UCSD-AML1 (cell line): ENCODE results near the gene PRC1.
"Not testable (repeated sequence)": the region's sequence is repeated elsewhere in the genome, so short reads cannot be mapped to it uniquely, and the experiment has no call there.

Experiments used
- DNase-seq: peaks from one replicate; lab custom pipeline; 2025; ENCODE audit not compliant: unreplicated experiment; lab: John Stamatoyannopoulos, UW

Gene PRC1

GRCh38 chr15:90934949-90935751, 59.2 kb downstream of the PRC1 start, which contains the start of gene UNC45A:
TSS of gene UNC45A (plus strand) at chr15:90935285. CDS start at chr15:90935325, 40 bp downstream.
- peak; percentile 91 for DNase-seq

GRCh38 chr15:90934256-90934948, 59.9 kb downstream of the PRC1 start:
- DNase-seq = peak; percentile 78

GRCh38 chr15:90933301-90933700, 61.0 kb downstream of the PRC1 start:
- DNase-seq = no peak

- DNase-seq = no peak
Observed at GRCh38 chr15:90932660-90932991, 61.7 kb downstream of the PRC1 start.

- peak; percentile 91 for DNase-seq
Observed at GRCh38 chr15:90931828-90932659, 62.3 kb downstream of the PRC1 start, which contains the start of gene HDDC3. TSS of gene HDDC3 (minus strand) at chr15:90932549. CDS start at chr15:90932540, 9 bp downstream.

- no peak for DNase-seq
Observed at GRCh38 chr15:90931575-90931827, 62.8 kb downstream of the PRC1 start.

GRCh38 chr15:90930861-90931574, 63.3 kb downstream of the PRC1 start:
- no peak for DNase-seq

- DNase-seq = no peak
Observed at GRCh38 chr15:90929246-90930019, 64.9 kb downstream of the PRC1 start.

GRCh38 chr15:90928106-90928505, 66.2 kb downstream of the PRC1 start:
- DNase-seq = not testable (repeated sequence)

GRCh38 chr15:90926766-90927165, 67.6 kb downstream of the PRC1 start:
- DNase-seq = not testable (repeated sequence)

GRCh38 chr15:90924375-90924774, 70.0 kb downstream of the PRC1 start:
- no peak for DNase-seq

GRCh38 chr15:90922712-90923322, 71.5 kb downstream of the PRC1 start:
- not testable (repeated sequence) for DNase-seq

GRCh38 chr15:90921887-90922286, 72.4 kb downstream of the PRC1 start:
- no peak for DNase-seq

GRCh38 chr15:90918835-90919234, 75.5 kb downstream of the PRC1 start:
- DNase-seq = no peak

GRCh38 chr15:90918034-90918788, 76.1 kb downstream of the PRC1 start:
- no peak for DNase-seq

- no peak for DNase-seq
Observed at GRCh38 chr15:90917569-90917968, 76.8 kb downstream of the PRC1 start.

GRCh38 chr15:90916461-90916860, 77.9 kb downstream of the PRC1 start:
- no peak for DNase-seq
